ENCODE results near the gene FXYD6.

DNA sequence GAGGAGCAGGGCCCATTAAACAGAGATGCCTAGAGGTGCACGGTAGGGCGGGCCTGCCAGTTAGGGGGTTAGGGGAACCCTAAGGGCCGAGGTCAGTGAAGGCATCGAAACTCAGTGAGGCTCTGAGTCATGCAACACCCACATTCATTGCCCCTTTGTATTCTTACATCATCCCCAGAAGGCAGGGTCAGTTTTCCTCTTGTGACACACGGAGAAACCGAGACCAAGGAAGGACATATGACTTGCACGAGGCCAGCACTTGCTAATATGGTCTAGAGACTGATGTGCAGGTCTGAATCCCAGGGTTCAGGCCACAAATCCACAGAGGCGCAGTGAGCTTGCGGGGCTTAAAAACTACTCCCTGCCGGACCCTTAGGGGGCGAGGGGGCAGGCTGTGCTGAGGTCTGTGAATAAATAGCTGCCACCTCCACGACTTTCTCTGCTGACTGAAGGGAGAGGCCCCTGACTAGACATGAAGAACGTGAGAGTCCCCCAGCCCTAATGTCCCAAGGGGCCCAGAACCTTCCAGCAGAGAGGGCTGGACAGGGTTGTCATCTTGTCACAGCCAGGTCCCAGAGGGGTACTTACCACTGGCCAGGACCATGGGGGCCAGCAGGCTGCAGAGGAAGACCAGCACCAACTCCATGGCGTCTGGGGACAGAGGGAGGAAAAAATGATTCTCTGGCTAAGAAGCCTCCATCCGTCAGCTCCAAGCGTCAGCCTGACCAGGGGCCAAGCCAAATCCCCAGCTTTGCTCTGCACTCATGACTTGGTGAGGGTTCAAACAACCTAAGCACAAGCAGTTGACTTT is 34.1 kb downstream of the FXYD6 start:
- TF ChIP-seq, protein P1, sequence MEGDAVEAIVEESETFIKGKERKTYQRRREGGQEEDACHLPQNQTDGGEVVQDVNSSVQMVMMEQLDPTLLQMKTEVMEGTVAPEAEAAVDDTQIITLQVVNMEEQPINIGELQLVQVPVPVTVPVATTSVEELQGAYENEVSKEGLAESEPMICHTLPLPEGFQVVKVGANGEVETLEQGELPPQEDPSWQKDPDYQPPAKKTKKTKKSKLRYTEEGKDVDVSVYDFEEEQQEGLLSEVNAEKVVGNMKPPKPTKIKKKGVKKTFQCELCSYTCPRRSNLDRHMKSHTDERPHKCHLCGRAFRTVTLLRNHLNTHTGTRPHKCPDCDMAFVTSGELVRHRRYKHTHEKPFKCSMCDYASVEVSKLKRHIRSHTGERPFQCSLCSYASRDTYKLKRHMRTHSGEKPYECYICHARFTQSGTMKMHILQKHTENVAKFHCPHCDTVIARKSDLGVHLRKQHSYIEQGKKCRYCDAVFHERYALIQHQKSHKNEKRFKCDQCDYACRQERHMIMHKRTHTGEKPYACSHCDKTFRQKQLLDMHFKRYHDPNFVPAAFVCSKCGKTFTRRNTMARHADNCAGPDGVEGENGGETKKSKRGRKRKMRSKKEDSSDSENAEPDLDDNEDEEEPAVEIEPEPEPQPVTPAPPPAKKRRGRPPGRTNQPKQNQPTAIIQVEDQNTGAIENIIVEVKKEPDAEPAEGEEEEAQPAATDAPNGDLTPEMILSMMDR (IDR thresholded peaks at IDR 0.05), result no peak
- TF ChIP-seq EZH2 (IDR thresholded peaks at IDR 0.05; ENCODE audit: borderline replicate concordance, insufficient read depth, low read depth, low read length, poor library complexity, severe bottlenecking), result no peak

Measured in B cell (primary cell).